SK-N-SH (cell line): ENCODE data around the gene LETM1.

Experiments used
- EP300 ChIP-seq, 2 experiments: IDR thresholded peaks; 2 replicates each; pipeline versions ENCODE4 v1.4.0 to v1.6.1; 2012; ENCODE audit warnings: borderline replicate concordance in 1 of 2, low read depth in 1 of 2, low read length in 1 of 2
- NRF1 ChIP-seq: IDR thresholded peaks from 2 replicates; pipeline ENCODE4 v1.6.1; 2012; ENCODE audit warnings: low read depth, mild to moderate bottlenecking, low read length
- POLR2AphosphoS5 ChIP-seq: IDR thresholded peaks from 2 replicates; pipeline ENCODE4 v1.6.1; 2012; ENCODE audit warnings: low read depth, low read length
- TF ChIP-seq, protein P1 (sequence below): fragments of 200-600 bp; sonication (generic); IDR thresholded peaks from 2 replicates; pipeline ENCODE4 v1.6.1; 2017; ENCODE audit warnings: antibody characterized with exemption, mild to moderate bottlenecking, moderate library complexity

DNA sequence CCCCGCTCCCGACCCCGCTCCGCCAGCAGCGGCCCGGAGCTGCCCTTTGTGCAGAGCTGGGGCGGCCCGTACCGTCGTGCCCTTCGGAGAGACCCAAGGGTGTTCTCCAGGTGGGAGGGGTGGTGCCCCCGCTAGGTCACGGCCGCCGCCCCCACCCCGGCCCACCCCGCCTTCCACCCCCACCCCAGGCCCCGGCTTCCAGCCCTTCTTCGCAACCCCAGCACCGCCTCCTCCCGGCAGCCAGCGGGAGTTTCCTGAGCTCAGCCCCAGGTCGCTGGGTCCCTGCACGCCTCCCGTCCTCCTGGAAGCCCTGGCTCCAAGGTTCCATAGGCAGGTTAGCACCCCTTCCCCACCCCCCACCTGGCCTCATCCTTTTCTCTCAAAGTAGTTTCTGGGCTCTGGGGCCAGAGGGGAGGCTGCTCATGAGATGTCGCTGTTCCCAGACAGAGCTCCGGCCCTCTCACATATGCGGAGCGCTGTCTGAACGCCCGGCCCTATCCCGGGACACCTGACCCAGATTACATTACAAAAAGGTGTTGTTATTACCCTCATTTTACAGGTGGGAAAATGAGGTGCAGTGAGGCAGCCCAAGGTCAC is 88.1 kb downstream of the LETM1 start:
- TF ChIP-seq, protein P1, sequence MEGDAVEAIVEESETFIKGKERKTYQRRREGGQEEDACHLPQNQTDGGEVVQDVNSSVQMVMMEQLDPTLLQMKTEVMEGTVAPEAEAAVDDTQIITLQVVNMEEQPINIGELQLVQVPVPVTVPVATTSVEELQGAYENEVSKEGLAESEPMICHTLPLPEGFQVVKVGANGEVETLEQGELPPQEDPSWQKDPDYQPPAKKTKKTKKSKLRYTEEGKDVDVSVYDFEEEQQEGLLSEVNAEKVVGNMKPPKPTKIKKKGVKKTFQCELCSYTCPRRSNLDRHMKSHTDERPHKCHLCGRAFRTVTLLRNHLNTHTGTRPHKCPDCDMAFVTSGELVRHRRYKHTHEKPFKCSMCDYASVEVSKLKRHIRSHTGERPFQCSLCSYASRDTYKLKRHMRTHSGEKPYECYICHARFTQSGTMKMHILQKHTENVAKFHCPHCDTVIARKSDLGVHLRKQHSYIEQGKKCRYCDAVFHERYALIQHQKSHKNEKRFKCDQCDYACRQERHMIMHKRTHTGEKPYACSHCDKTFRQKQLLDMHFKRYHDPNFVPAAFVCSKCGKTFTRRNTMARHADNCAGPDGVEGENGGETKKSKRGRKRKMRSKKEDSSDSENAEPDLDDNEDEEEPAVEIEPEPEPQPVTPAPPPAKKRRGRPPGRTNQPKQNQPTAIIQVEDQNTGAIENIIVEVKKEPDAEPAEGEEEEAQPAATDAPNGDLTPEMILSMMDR, result peak; percentile 37
- TF ChIP-seq NRF1 (no peak), EP300 (IDR thresholded peaks at IDR 0.05; ENCODE audit: borderline replicate concordance in 1 of 2, low read depth in 1 of 2, low read length in 1 of 2) (no peak), POLR2AphosphoS5 (no peak)
